Measurements from ENCODE around the gene LAIR1.
"Not testable (repeated sequence)": the region's sequence is repeated elsewhere in the genome, so short reads cannot be mapped to it uniquely, and the experiment has no call there.

Gene LAIR1

GRCh38 chr19:54393381-54393780, 28.6 kb upstream of the LAIR1 start:
- Histone ChIP-seq H3K4me3 (ENCODE audit: low read depth, low read length) (no peak overlapping the region), H3K27me3 (ENCODE audit: insufficient read depth, low read length) (peaks cover 19% of the 10 kb centered on the region), H3K4me1 (ENCODE audit: control insufficient read depth, insufficient read depth, low read length, unreplicated experiment) (peaks cover 4% of the 10 kb centered on the region), H2AFZ (ENCODE audit: low read length, unreplicated experiment) (no peak overlapping the region), H3K79me2 (ENCODE audit: control insufficient read depth, insufficient read depth, low read length, unreplicated experiment) (no peaks in the 10 kb centered on the region), H3K36me3 (ENCODE audit: insufficient read depth, low read length) (no peaks in the 10 kb centered on the region), H3K27ac (ENCODE audit: low read depth, low read length) (no peak overlapping the region)

- Histone ChIP-seq H3K27me3 (ENCODE audit: insufficient read depth, low read length) (peaks cover 26% of the 10 kb centered on the region), H3K27ac (ENCODE audit: low read depth, low read length) (no peak overlapping the region), H2AFZ (ENCODE audit: low read length, unreplicated experiment) (no peak overlapping the region), H3K4me1 (ENCODE audit: control insufficient read depth, insufficient read depth, low read length, unreplicated experiment) (peaks cover 4% of the 10 kb centered on the region), H3K79me2 (ENCODE audit: control insufficient read depth, insufficient read depth, low read length, unreplicated experiment) (no peaks in the 10 kb centered on the region), H3K4me3 (ENCODE audit: low read depth, low read length) (no peak overlapping the region), H3K36me3 (ENCODE audit: insufficient read depth, low read length) (no peaks in the 10 kb centered on the region)
These were observed 27.4 kb upstream of the LAIR1 start for GRCh38 chr19:54392105-54392504.

GRCh38 chr19:54391589-54392061, 26.9 kb upstream of the LAIR1 start:
- Histone ChIP-seq H3K27me3 (ENCODE audit: insufficient read depth, low read length) (peaks cover 26% of the 10 kb centered on the region), H3K4me3 (ENCODE audit: low read depth, low read length) (no peak overlapping the region), H2AFZ (ENCODE audit: low read length, unreplicated experiment) (no peak overlapping the region), H3K4me1 (ENCODE audit: control insufficient read depth, insufficient read depth, low read length, unreplicated experiment) (peaks cover 4% of the 10 kb centered on the region), H3K27ac (ENCODE audit: low read depth, low read length) (no peak overlapping the region), H3K36me3 (ENCODE audit: insufficient read depth, low read length) (no peaks in the 10 kb centered on the region), H3K79me2 (ENCODE audit: control insufficient read depth, insufficient read depth, low read length, unreplicated experiment) (no peaks in the 10 kb centered on the region)

GRCh38 chr19:54390942-54391577, 26.3 kb upstream of the LAIR1 start:
- Histone ChIP-seq H2AFZ (ENCODE audit: low read length, unreplicated experiment) (no peak overlapping the region), H3K79me2 (ENCODE audit: control insufficient read depth, insufficient read depth, low read length, unreplicated experiment) (no peaks in the 10 kb centered on the region), H3K27me3 (ENCODE audit: insufficient read depth, low read length) (peaks cover 26% of the 10 kb centered on the region), H3K36me3 (ENCODE audit: insufficient read depth, low read length) (no peaks in the 10 kb centered on the region), H3K4me3 (ENCODE audit: low read depth, low read length) (no peak overlapping the region), H3K27ac (ENCODE audit: low read depth, low read length) (no peak overlapping the region), H3K4me1 (ENCODE audit: control insufficient read depth, insufficient read depth, low read length, unreplicated experiment) (peaks cover 4% of the 10 kb centered on the region)

- no peak overlapping the region for H3K27ac ChIP-seq (ENCODE audit: low read depth, low read length)
- no peak overlapping the region for H3K4me3 ChIP-seq (ENCODE audit: low read depth, low read length)
These were observed 24.8 kb upstream of the LAIR1 start for GRCh38 chr19:54389553-54389952.

GRCh38 chr19:54388802-54389139, 24.0 kb upstream of the LAIR1 start:
- Histone ChIP-seq H3K27ac (ENCODE audit: low read depth, low read length) (no peak overlapping the region), H3K4me1 (ENCODE audit: control insufficient read depth, insufficient read depth, low read length, unreplicated experiment) (peaks cover 4% of the 10 kb centered on the region), H3K79me2 (ENCODE audit: control insufficient read depth, insufficient read depth, low read length, unreplicated experiment) (no peaks in the 10 kb centered on the region), H3K4me3 (ENCODE audit: low read depth, low read length) (peak overlapping the region; percentile 60; the same call in 1 of the 2 replicates), H3K36me3 (ENCODE audit: insufficient read depth, low read length) (no peaks in the 10 kb centered on the region), H2AFZ (ENCODE audit: low read length, unreplicated experiment) (no peak overlapping the region), H3K27me3 (ENCODE audit: insufficient read depth, low read length) (peaks cover 30% of the 10 kb centered on the region)

More at GRCh38 chr19:54389553-54389952, 24.8 kb upstream of the LAIR1 start:
- no peaks in the 10 kb centered on the region for H3K79me2 ChIP-seq (ENCODE audit: control insufficient read depth, insufficient read depth, low read length, unreplicated experiment)
- H3K27me3 ChIP-seq (ENCODE audit: insufficient read depth, low read length), result peaks cover 30% of the 10 kb centered on the region
- no peak overlapping the region for H2AFZ ChIP-seq (ENCODE audit: low read length, unreplicated experiment)
- peaks cover 4% of the 10 kb centered on the region for H3K4me1 ChIP-seq (ENCODE audit: control insufficient read depth, insufficient read depth, low read length, unreplicated experiment)
- H3K36me3 ChIP-seq (ENCODE audit: insufficient read depth, low read length), result no peaks in the 10 kb centered on the region

GRCh38 chr19:54387991-54388801, 23.5 kb upstream of the LAIR1 start:
- Histone ChIP-seq H3K4me3 (ENCODE audit: low read depth, low read length) (peak overlapping the region; percentile 60), H2AFZ (ENCODE audit: low read length, unreplicated experiment) (no peak overlapping the region), H3K79me2 (ENCODE audit: control insufficient read depth, insufficient read depth, low read length, unreplicated experiment) (no peaks in the 10 kb centered on the region), H3K27me3 (ENCODE audit: insufficient read depth, low read length) (peaks cover 26% of the 10 kb centered on the region), H3K4me1 (ENCODE audit: control insufficient read depth, insufficient read depth, low read length, unreplicated experiment) (peaks cover 4% of the 10 kb centered on the region), H3K36me3 (ENCODE audit: insufficient read depth, low read length) (no peaks in the 10 kb centered on the region), H3K27ac (ENCODE audit: low read depth, low read length) (no peak overlapping the region)

GRCh38 chr19:54383330-54383729, 18.6 kb upstream of the LAIR1 start:
- Histone ChIP-seq H3K79me2 (ENCODE audit: control insufficient read depth, insufficient read depth, low read length, unreplicated experiment) (no peaks in the 10 kb centered on the region), H3K27ac (ENCODE audit: low read depth, low read length) (no peak overlapping the region), H3K4me3 (ENCODE audit: low read depth, low read length) (no peak overlapping the region), H3K4me1 (ENCODE audit: control insufficient read depth, insufficient read depth, low read length, unreplicated experiment) (no peaks in the 10 kb centered on the region), H2AFZ (ENCODE audit: low read length, unreplicated experiment) (no peak overlapping the region), H3K36me3 (ENCODE audit: insufficient read depth, low read length) (no peaks in the 10 kb centered on the region), H3K27me3 (ENCODE audit: insufficient read depth, low read length) (peaks cover 17% of the 10 kb centered on the region)

- H3K36me3 ChIP-seq (ENCODE audit: insufficient read depth, low read length); H2AFZ ChIP-seq (ENCODE audit: low read length, unreplicated experiment); H3K4me3 ChIP-seq (ENCODE audit: low read depth, low read length); H3K4me1 ChIP-seq (ENCODE audit: control insufficient read depth, insufficient read depth, low read length, unreplicated experiment); H3K79me2 ChIP-seq (ENCODE audit: control insufficient read depth, insufficient read depth, low read length, unreplicated experiment); H3K27ac ChIP-seq (ENCODE audit: low read depth, low read length): not testable (repeated sequence)
- peaks cover 11% of the 10 kb centered on the region; the same call in 1 of the 2 replicates for H3K27me3 ChIP-seq (ENCODE audit: insufficient read depth, low read length)
These were observed 17.3 kb upstream of the LAIR1 start for GRCh38 chr19:54382041-54382440.

GRCh38 chr19:54380897-54381296, 16.2 kb upstream of the LAIR1 start:
- no peaks in the 10 kb centered on the region for H3K79me2 ChIP-seq (ENCODE audit: control insufficient read depth, insufficient read depth, low read length, unreplicated experiment)
- no peaks in the 10 kb centered on the region for H3K4me1 ChIP-seq (ENCODE audit: control insufficient read depth, insufficient read depth, low read length, unreplicated experiment)
- H3K27ac ChIP-seq (ENCODE audit: low read depth, low read length), result no peak overlapping the region
- H2AFZ ChIP-seq (ENCODE audit: low read length, unreplicated experiment), result no peak overlapping the region
- H3K36me3 ChIP-seq (ENCODE audit: insufficient read depth, low read length), result no peaks in the 10 kb centered on the region
- no peak overlapping the region for H3K4me3 ChIP-seq (ENCODE audit: low read depth, low read length)
- peaks cover 11% of the 10 kb centered on the region; the same call in 1 of the 2 replicates for H3K27me3 ChIP-seq (ENCODE audit: insufficient read depth, low read length)
